Activated naive CD4-positive, alpha-beta T cell treated with anti-CD3 and anti-CD28 coated beads, Interleukin-2, amount 10 ng/mL, durations not matched to agents 7 days and 5 days (primary cell): ENCODE measurements around the gene PLEKHA6.

Experiments used
- CTCF ChIA-PET: fragments of 350-600 bp; sonication (Branson Sonifier 250); formaldehyde crosslinking; loops from one replicate; lab custom pipeline; 2021; ENCODE audit warnings: antibody characterized with exemption; lab: Charles Lee
- DNase-seq: peaks from one replicate; pipeline ENCODE4 v3.0.0-alpha.2; 2020
- H3K27ac Mint-ChIP-seq: one replicate; pipeline ENCODE4 v1.8.0; 2021; ENCODE audit warnings: mild to moderate bottlenecking, moderate library complexity, mixed read lengths
- H3K27me3 Mint-ChIP-seq: one replicate; pipeline ENCODE4 v1.8.0; 2021; ENCODE audit warnings: mild to moderate bottlenecking, mixed read lengths
- H3K36me3 Mint-ChIP-seq: one replicate; pipeline ENCODE4 v1.8.0; 2021; ENCODE audit warnings: mixed read lengths
- H3K4me1 Mint-ChIP-seq: one replicate; pipeline ENCODE4 v1.8.0; 2021; ENCODE audit warnings: mixed read lengths
- H3K4me3 Mint-ChIP-seq: one replicate; pipeline ENCODE4 v1.8.0; 2021; ENCODE audit warnings: mild to moderate bottlenecking, moderate library complexity, mixed read lengths
- H3K9me3 Mint-ChIP-seq: one replicate; pipeline ENCODE4 v1.8.0; 2021; ENCODE audit warnings: mixed read lengths

PLEKHA6 gene

GRCh38 chr1:204373911-204374310 lies 14.2 kb upstream of the PLEKHA6 start:
- no peaks in the 10 kb centered on the region for H3K36me3 Mint-ChIP-seq
- DNase-seq = no peak
- CTCF ChIA-PET = interaction anchor here (1.1 to 1.3 kb wide), 2 partner anchors 211 to 433 kb away, joined by 3 read pairs; no protein-coding TSS in a partner anchor
- no peak overlapping the region for H3K4me3 Mint-ChIP-seq
- peaks cover 16% of the 10 kb centered on the region for H3K27me3 Mint-ChIP-seq
- H3K9me3 Mint-ChIP-seq = no peaks in the 10 kb centered on the region
- H3K27ac Mint-ChIP-seq = no peak overlapping the region
- peaks cover 8% of the 10 kb centered on the region for H3K4me1 Mint-ChIP-seq

GRCh38 chr1:204370176-204370575 lies 10.4 kb upstream of the PLEKHA6 start:
- CTCF ChIA-PET = interaction anchor here (0.9 to 2.1 kb wide), 3 partner anchors 9 to 60 kb away, joined by 3 to 12 read pairs (median 3); no protein-coding TSS in a partner anchor
- no peak overlapping the region for H3K27ac Mint-ChIP-seq

GRCh38 chr1:204368996-204369726 lies 9.4 kb upstream of the PLEKHA6 start:
- DNase-seq = no peak
- CTCF ChIA-PET = interaction anchor here (0.9 to 1.5 kb wide), 4 partner anchors 8 to 207 kb away, joined by 3 to 6 read pairs (median 3); no protein-coding TSS in a partner anchor
- Mint-ChIP-seq H3K36me3 (no peaks in the 10 kb centered on the region), H3K4me3 (no peak overlapping the region), H3K9me3 (no peaks in the 10 kb centered on the region), H3K27ac (no peak overlapping the region), H3K4me1 (no peaks in the 10 kb centered on the region), H3K27me3 (peaks cover 24% of the 10 kb centered on the region)

More at GRCh38 chr1:204370176-204370575, 10.4 kb upstream of the PLEKHA6 start:
- Mint-ChIP-seq H3K4me3 (no peak overlapping the region), H3K9me3 (no peaks in the 10 kb centered on the region), H3K36me3 (no peaks in the 10 kb centered on the region), H3K4me1 (no peaks in the 10 kb centered on the region), H3K27me3 (peaks cover 21% of the 10 kb centered on the region)
- no peak for DNase-seq

- Mint-ChIP-seq H3K27me3 (peaks cover 27% of the 10 kb centered on the region), H3K27ac (no peak overlapping the region), H3K36me3 (no peaks in the 10 kb centered on the region), H3K4me1 (peaks cover 10% of the 10 kb centered on the region), H3K4me3 (no peak overlapping the region), H3K9me3 (no peaks in the 10 kb centered on the region)
- CTCF ChIA-PET = interaction anchor here (1.2 to 2.0 kb wide), 3 partner anchors 31 to 204 kb away, joined by 3 to 8 read pairs (median 4); no protein-coding TSS in a partner anchor
- no peak for DNase-seq
Measured at GRCh38 chr1:204367956-204368355, 8.2 kb upstream of the PLEKHA6 start.

- H3K27me3 Mint-ChIP-seq = peaks cover 27% of the 10 kb centered on the region
- no peak overlapping the region for H3K27ac Mint-ChIP-seq
- H3K36me3 Mint-ChIP-seq = no peaks in the 10 kb centered on the region
- H3K9me3 Mint-ChIP-seq = no peaks in the 10 kb centered on the region
- no peak overlapping the region for H3K4me3 Mint-ChIP-seq
- CTCF ChIA-PET = interaction anchor here (0.7 to 2.0 kb wide), 4 partner anchors 10 to 203 kb away, joined by 4 to 10 read pairs (median 6); no protein-coding TSS in a partner anchor
- no peak for DNase-seq
- peaks cover 10% of the 10 kb centered on the region for H3K4me1 Mint-ChIP-seq
Measured at GRCh38 chr1:204367193-204367858, 7.6 kb upstream of the PLEKHA6 start.

- CTCF ChIA-PET = interaction anchor here (0.7 to 2.0 kb wide), 4 partner anchors 9 to 203 kb away, joined by 4 to 10 read pairs (median 6); no protein-coding TSS in a partner anchor
- Mint-ChIP-seq H3K36me3 (no peaks in the 10 kb centered on the region), H3K27ac (no peak overlapping the region), H3K4me1 (peaks cover 10% of the 10 kb centered on the region), H3K27me3 (peaks cover 30% of the 10 kb centered on the region), H3K4me3 (no peak overlapping the region), H3K9me3 (no peaks in the 10 kb centered on the region)
- no peak for DNase-seq
Measured at GRCh38 chr1:204366759-204367158, 7.0 kb upstream of the PLEKHA6 start.

- DNase-seq = peak; percentile 82
- H3K9me3 Mint-ChIP-seq = no peaks in the 10 kb centered on the region
- peaks cover 10% of the 10 kb centered on the region for H3K4me1 Mint-ChIP-seq
- H3K36me3 Mint-ChIP-seq = no peaks in the 10 kb centered on the region
- CTCF ChIA-PET = interaction anchor here (0.8 to 4.8 kb wide), 30 partner anchors 12 to 504 kb away, joined by 3 to 88 read pairs (median 5); partner anchors contain the start of genes GOLT1A and REN
- H3K27me3 Mint-ChIP-seq = peaks cover 57% of the 10 kb centered on the region
- H3K4me3 Mint-ChIP-seq = peak overlapping the region; percentile 60
- no peak overlapping the region for H3K27ac Mint-ChIP-seq
Measured at GRCh38 chr1:204363335-204364114, 3.8 kb upstream of the PLEKHA6 start.

- no peak overlapping the region for H3K27ac Mint-ChIP-seq
- peaks cover 10% of the 10 kb centered on the region for H3K4me1 Mint-ChIP-seq
- H3K4me3 Mint-ChIP-seq = peak overlapping the region; percentile 60
- no peak for DNase-seq
- peaks cover 63% of the 10 kb centered on the region for H3K27me3 Mint-ChIP-seq
- no peaks in the 10 kb centered on the region for H3K9me3 Mint-ChIP-seq
- no peaks in the 10 kb centered on the region for H3K36me3 Mint-ChIP-seq
- CTCF ChIA-PET = interaction anchor here (0.8 to 4.8 kb wide), 28 partner anchors 13 to 503 kb away, joined by 3 to 88 read pairs (median 5); partner anchors contain the start of genes GOLT1A and REN
Measured at GRCh38 chr1:204362984-204363334, 3.2 kb upstream of the PLEKHA6 start.

- peaks cover 10% of the 10 kb centered on the region for H3K4me1 Mint-ChIP-seq
- no peaks in the 10 kb centered on the region for H3K9me3 Mint-ChIP-seq
- peaks cover 64% of the 10 kb centered on the region for H3K27me3 Mint-ChIP-seq
- H3K27ac Mint-ChIP-seq = no peak overlapping the region
- no peaks in the 10 kb centered on the region for H3K36me3 Mint-ChIP-seq
- DNase-seq = no peak
- CTCF ChIA-PET = interaction anchor here (0.8 to 4.8 kb wide), 8 partner anchors 8 to 198 kb away, joined by 3 to 88 read pairs (median 11); partner anchors contain the start of gene REN
- H3K4me3 Mint-ChIP-seq = no peak overlapping the region
Measured at GRCh38 chr1:204361781-204362180, 2.1 kb upstream of the PLEKHA6 start.

- no peak for DNase-seq
- CTCF ChIA-PET = interaction anchor here (0.8 to 4.8 kb wide), 6 partner anchors 8 to 201 kb away, joined by 3 to 88 read pairs (median 5); partner anchors contain the start of gene REN
- Mint-ChIP-seq H3K36me3 (no peaks in the 10 kb centered on the region), H3K9me3 (no peaks in the 10 kb centered on the region), H3K4me1 (peaks cover 10% of the 10 kb centered on the region), H3K27ac (no peak overlapping the region), H3K4me3 (no peak overlapping the region), H3K27me3 (peaks cover 64% of the 10 kb centered on the region)
Measured at GRCh38 chr1:204361341-204361771, 1.6 kb upstream of the PLEKHA6 start.

GRCh38 chr1:204360314-204360713 lies 585 bp upstream of the PLEKHA6 start:
- peaks cover 64% of the 10 kb centered on the region for H3K27me3 Mint-ChIP-seq
- no peaks in the 10 kb centered on the region for H3K36me3 Mint-ChIP-seq
- H3K27ac Mint-ChIP-seq = no peak overlapping the region
- no peak overlapping the region for H3K4me3 Mint-ChIP-seq
- CTCF ChIA-PET = interaction anchor here (1.3 to 4.8 kb wide), 4 partner anchors 11 to 200 kb away, joined by 3 to 79 read pairs (median 4); no protein-coding TSS in a partner anchor
- H3K4me1 Mint-ChIP-seq = peaks cover 10% of the 10 kb centered on the region
- no peaks in the 10 kb centered on the region for H3K9me3 Mint-ChIP-seq
- no peak for DNase-seq

- Mint-ChIP-seq H3K36me3 (no peaks in the 10 kb centered on the region), H3K9me3 (no peaks in the 10 kb centered on the region), H3K27me3 (peaks cover 66% of the 10 kb centered on the region), H3K4me1 (peaks cover 10% of the 10 kb centered on the region), H3K27ac (no peak overlapping the region), H3K4me3 (no peak overlapping the region)
- no peak for DNase-seq
- CTCF ChIA-PET = interaction anchor here (1.3 kb wide), 1 partner anchor 18 kb away, joined by 3 read pairs; no protein-coding TSS in a partner anchor
Measured at GRCh38 chr1:204359131-204359473, 627 bp downstream of the PLEKHA6 start.

- Mint-ChIP-seq H3K4me3 (no peak overlapping the region), H3K27ac (no peak overlapping the region), H3K9me3 (no peaks in the 10 kb centered on the region), H3K36me3 (no peaks in the 10 kb centered on the region), H3K27me3 (peaks cover 66% of the 10 kb centered on the region), H3K4me1 (peaks cover 5% of the 10 kb centered on the region)
- DNase-seq = no peak
- CTCF ChIA-PET = no interaction called here
Measured at GRCh38 chr1:204358605-204359004, 1.1 kb downstream of the PLEKHA6 start.
